A549 (cell line): ENCODE data around the gene PFKM. TPM values are rescaled to one million over a fixed set of nuclear protein-coding genes. Genes with fewer than 3 reads are reported as not detected.

ENCODE experiments used
- ATAC-seq, 2 experiments: fragments of 200-7000 bp in 1 of 2; fragments of >200 bp in 1 of 2; cut with Nextera tagmentation in 1 of 2; cut with Tn5 transposase in 1 of 2; 3 replicates each; pipeline versions ENCODE4 v1.8.0 to v1.9.1; 2018 to 2020; ENCODE audit warnings: mild to moderate bottlenecking in 1 of 2, moderate library complexity in 1 of 2
- CTCF ChIA-PET: fragments of 300-600 bp; sonication (Branson Sonifier 250); formaldehyde crosslinking; extraction: SDS; loops from one replicate; lab custom pipeline; 2021; ENCODE audit warnings: antibody characterized with exemption, inconsistent platforms; lab: Yijun Ruan, JAX
- POLR2A ChIA-PET: fragments of 350-600 bp; formaldehyde crosslinking; extraction: SDS; loops from one replicate; lab custom pipeline; 2021; ENCODE audit warnings: antibody characterized with exemption, inconsistent platforms; lab: Yijun Ruan, JAX
- DNase-seq, 2 experiments: peaks; one replicate each; pipeline versions ENCODE4 v3.0.0 to v3.0.0-alpha.2; 2011 to 2016; ENCODE audit warnings: low read depth in 1 of 2, low spot score in 1 of 2
- FAIRE-seq: peaks from 2 replicates; lab custom pipeline; 2011; peaks lifted over from hg19 to GRCh38; lab: Jason Lieb, UNC
- H3K27ac ChIP-seq, 2 experiments: fragments of >200 bp; sonication (Bioruptor Twin); formaldehyde crosslinking; 3 replicates each; pipeline ENCODE4 v1.5.1; 2016 to 2017
- H3K4me1 ChIP-seq: fragments of >200 bp; sonication (Bioruptor Twin); formaldehyde crosslinking; 3 replicates; pipeline ENCODE4 v1.6.1; 2016
- H3K4me2 ChIP-seq: fragments of >200 bp; sonication (Bioruptor Twin); formaldehyde crosslinking; 3 replicates; pipeline ENCODE4 v1.6.1; 2016
- H3K4me3 ChIP-seq: fragments of >200 bp; sonication (Bioruptor Twin); formaldehyde crosslinking; 3 replicates; pipeline ENCODE4 v1.5.1; 2016
- H3K9me3 ChIP-seq: fragments of >200 bp; sonication (Bioruptor Twin); formaldehyde crosslinking; 3 replicates; pipeline ENCODE4 v1.6.1; 2016
- BCL3 ChIP-seq: fragments of >200 bp; sonication (Bioruptor Twin); formaldehyde crosslinking; IDR thresholded peaks from 3 replicates; pipeline ENCODE4 v1.6.1; 2016
- CBX2 ChIP-seq: fragments of 200-600 bp; sonication (generic); IDR thresholded peaks from 2 replicates; pipeline ENCODE4 v1.6.1; 2016; ENCODE audit warnings: low read depth, mild to moderate bottlenecking, borderline replicate concordance
- CBX8 ChIP-seq: fragments of 200-600 bp; sonication (generic); IDR thresholded peaks from 2 replicates; pipeline ENCODE4 v1.6.1; 2016
- CHD2 ChIP-seq: fragments of 150-350 bp; IDR thresholded peaks from 2 replicates; pipeline ENCODE4 v1.6.1; 2014; ENCODE audit warnings: low read length; ENCODE audit not compliant: partially characterized antibody
- CHD4 ChIP-seq: fragments of 200-600 bp; sonication (generic); IDR thresholded peaks from 2 replicates; pipeline ENCODE4 v1.6.1; 2016; ENCODE audit warnings: antibody characterized with exemption, mild to moderate bottlenecking, borderline replicate concordance
- EHF ChIP-seq: fragments of 250-450 bp; sonication (Bioruptor Pico); IDR thresholded peaks from 2 replicates; pipeline ENCODE4 v1.5.0; 2020; ENCODE audit warnings: mild to moderate bottlenecking
- EP300 ChIP-seq, 2 experiments: fragments of >200 bp; sonication (Bioruptor Twin); formaldehyde crosslinking; IDR thresholded peaks; 2 replicates in 1 of 2; 3 replicates in 1 of 2; pipeline ENCODE4 v1.6.1; 2016 to 2017
- ESRRA ChIP-seq: fragments of 150-350 bp; IDR thresholded peaks from 2 replicates; pipeline ENCODE4 v1.6.1; 2014; ENCODE audit warnings: mild to moderate bottlenecking, low read length, borderline replicate concordance
- FOSL2 ChIP-seq, 2 experiments: fragments of 450-650 bp in 1 of 2; fragments of >200 bp in 1 of 2; sonication (Bioruptor Twin) in 1 of 2; formaldehyde crosslinking; IDR thresholded peaks; 2 replicates each; pipeline versions ENCODE4 v1.5.0 to v1.6.1; 2016 to 2020; ENCODE audit warnings: mild to moderate bottlenecking in 1 of 2, moderate library complexity in 1 of 2
- FOXS1 ChIP-seq: fragments of 250-450 bp; sonication (Bioruptor Pico); IDR thresholded peaks from 2 replicates; pipeline ENCODE4 v1.5.0; 2020; ENCODE audit warnings: mild to moderate bottlenecking, moderate library complexity
- HDAC2 ChIP-seq: fragments of 200-600 bp; sonication (generic); IDR thresholded peaks from 2 replicates; pipeline ENCODE4 v1.6.1; 2016
- HEYL ChIP-seq: fragments of 250-450 bp; sonication (Bioruptor Pico); IDR thresholded peaks from 2 replicates; pipeline ENCODE4 v1.8.0; 2021; ENCODE audit warnings: mild to moderate bottlenecking, moderate library complexity
- HMGXB4 ChIP-seq: fragments of 250-450 bp; sonication (Bioruptor Pico); IDR thresholded peaks from 2 replicates; pipeline ENCODE4 v1.5.0; 2021; ENCODE audit warnings: mild to moderate bottlenecking, moderate library complexity, borderline replicate concordance
- HOXB5 ChIP-seq: fragments of 250-450 bp; sonication (Bioruptor Pico); IDR thresholded peaks from 2 replicates; pipeline ENCODE4 v1.5.0; 2020; ENCODE audit warnings: mild to moderate bottlenecking, moderate library complexity
- JUNB ChIP-seq: fragments of >200 bp; sonication (Bioruptor Twin); formaldehyde crosslinking; IDR thresholded peaks from 2 replicates; pipeline ENCODE4 v1.6.1; 2016
- KDM5A ChIP-seq: fragments of 200-600 bp; sonication (generic); IDR thresholded peaks from 2 replicates; pipeline ENCODE4 v1.6.1; 2016; ENCODE audit warnings: antibody characterized with exemption, mild to moderate bottlenecking
- MAFK ChIP-seq: fragments of 450-650 bp; IDR thresholded peaks from 2 replicates; pipeline ENCODE4 v1.6.1; 2014; ENCODE audit not compliant: partially characterized antibody
- MAX ChIP-seq: IDR thresholded peaks from 2 replicates; pipeline ENCODE4 v1.6.1; 2012
- MYC ChIP-seq: IDR thresholded peaks from 2 replicates; pipeline ENCODE4 v1.6.1; 2012; ENCODE audit warnings: mild to moderate bottlenecking, inconsistent platforms, low read length, improper control_type of control experiment, borderline replicate concordance
- NFE2L2 ChIP-seq: fragments of 150-350 bp; conservative IDR thresholded peaks from 2 replicates; pipeline ENCODE4 v1.6.1; 2014; ENCODE audit warnings: low read length
- NPAS2 ChIP-seq: fragments of 250-450 bp; sonication (Bioruptor Pico); IDR thresholded peaks from 2 replicates; pipeline ENCODE4 v1.8.0; 2022; ENCODE audit warnings: mild to moderate bottlenecking, moderate library complexity, borderline replicate concordance
- PBX3 ChIP-seq: IDR thresholded peaks from 2 replicates; pipeline ENCODE4 v1.6.1; 2012
- POLR2A ChIP-seq: IDR thresholded peaks from 2 replicates; pipeline ENCODE4 v1.6.1; 2012; ENCODE audit warnings: mild to moderate bottlenecking, low read length
- RFX5 ChIP-seq: fragments of 450-650 bp; IDR thresholded peaks from 2 replicates; pipeline ENCODE4 v1.7.1; 2014; ENCODE audit warnings: antibody characterized with exemption, mild to moderate bottlenecking, moderate library complexity
- RNF2 ChIP-seq: fragments of 200-600 bp; sonication (generic); IDR thresholded peaks from 2 replicates; pipeline ENCODE4 v1.6.1; 2016; ENCODE audit warnings: low read depth, mild to moderate bottlenecking, antibody characterized with exemption, moderate library complexity, borderline replicate concordance
- SMC3 ChIP-seq: fragments of >200 bp; sonication (Bioruptor Twin); formaldehyde crosslinking; IDR thresholded peaks from 3 replicates; pipeline ENCODE4 v1.6.1; 2018; ENCODE audit warnings: inconsistent platforms
- ZFP36 ChIP-seq: fragments of 450-650 bp; IDR thresholded peaks from 2 replicates; pipeline ENCODE4 v1.6.1; 2014; ENCODE audit warnings: borderline replicate concordance; ENCODE audit not compliant: partially characterized antibody
- ZSCAN20 ChIP-seq: fragments of 250-450 bp; sonication (Bioruptor Pico); IDR thresholded peaks from 2 replicates; pipeline ENCODE4 v1.8.0; 2022; ENCODE audit warnings: mild to moderate bottlenecking, moderate library complexity
- WGBS: methylation state at CpG from one replicate; pipeline ENCODE4 v1.1.6; 2017; ENCODE audit errors: missing lambda C conversion rate; 5-methylcytosine and 5-hydroxymethylcytosine counted together
- polyA plus RNA-seq, 4 experiments: library from polyadenylated mRNA; depleted of rRNA in 3 of 4; stranded (reverse); fragments of >200 nt; fragmentation: RNase III in 1 of 4; extraction: RNeasy Plus Mini Kit Qiagen cat#74134 plus additional on column Dnase treatment in 1 of 4; gene quantifications; 2 replicates in 3 of 4; 3 replicates in 1 of 4; pipeline ENCODE4 v1.2.3, GENCODE V29; 2011 to 2017

The PFKM gene
- polyA plus RNA-seq, 2 of the 4 experiments (the other 2 are of a cell fraction): 41.1 to 43.0 TPM

- TF ChIP-seq MAFK (peak; percentile 2), MAX (no peak), NPAS2 (CRISPR knock-in tag) (no peak), FOSL2 (IDR thresholded peaks at IDR 0.05) (no peak), FOSL2 (CRISPR knock-in tag; IDR thresholded peaks at IDR 0.05) (no peak)
- FAIRE-seq: no peak
- DNase-seq: no peak
- ChIA-PET CTCF (interaction anchor here (0.9 to 2.1 kb wide), 5 partner anchors 11 to 498 kb away, joined by 3 to 6 read pairs (median 3); no protein-coding TSS in a partner anchor), POLR2A (interaction anchor here (1.8 to 1.9 kb wide), 2 partner anchors 14 to 37 kb away, joined by 16 to 17 read pairs; partner anchors contain the start of genes ASB8 and SENP1)
- WGBS: 15% methylated on average over 5 of the region's 5 CpGs
- no peak; a peak in 1 of 6 replicates for ATAC-seq
- Histone ChIP-seq H3K4me1 (peaks cover 16% of the 10 kb centered on the region), H3K4me2 (peak overlapping the region; percentile 89), H3K9me3 (no peaks in the 10 kb centered on the region), H3K27ac (peak overlapping the region; percentile 74 to 88), H3K4me3 (peak overlapping the region; percentile 74)
Measured at GRCh38 chr12:48119834-48120195, 651 bp downstream of the PFKM start.

- H3K27ac ChIP-seq: no peak overlapping the region
- TF ChIP-seq RNF2 (no peak), HDAC2 (no peak), HOXB5 (no peak), MAX (no peak), KDM5A (no peak), RFX5 (no peak), MYC (no peak), EP300 (IDR thresholded peaks at IDR 0.05) (no peak), JUNB (no peak), POLR2A (no peak), HMGXB4 (CRISPR knock-in tag) (no peak), BCL3 (no peak)
- TF ChIP-seq, all 56 proteins: peak for 0
- Histone ChIP-seq H3K4me3 (no peak overlapping the region), H3K4me1 (peaks cover 16% of the 10 kb centered on the region), H3K4me2 (no peak overlapping the region), H3K9me3 (no peaks in the 10 kb centered on the region)
- CTCF ChIA-PET: interaction anchor here (1.0 kb wide), 1 partner anchor 30 kb away, joined by 4 read pairs; no protein-coding TSS in a partner anchor
- WGBS: 91% methylated on average over 1 of the region's 1 CpG
- no peak for DNase-seq
- no peak for ATAC-seq
- POLR2A ChIA-PET: no interaction called here
- FAIRE-seq: no peak
Measured at GRCh38 chr12:48121522-48121921, 2.4 kb downstream of the PFKM start.

- Histone ChIP-seq H3K9me3 (no peaks in the 10 kb centered on the region), H3K4me1 (peaks cover 16% of the 10 kb centered on the region), H3K27ac (no peak overlapping the region), H3K4me2 (no peak overlapping the region), H3K4me3 (no peak overlapping the region)
- TF ChIP-seq ESRRA: no peak
- TF ChIP-seq HOXB5: no peak
- TF ChIP-seq NPAS2 (CRISPR knock-in tag): no peak
- no peak for TF ChIP-seq CBX8
- no peak for TF ChIP-seq FOXS1 (CRISPR knock-in tag)
- no peak for TF ChIP-seq ZSCAN20
- TF ChIP-seq HDAC2: no peak
- TF ChIP-seq SMC3: no peak
- TF ChIP-seq PBX3: no peak
- TF ChIP-seq CHD2: no peak
- no peak for TF ChIP-seq ZFP36
- TF ChIP-seq CHD4: no peak
- no peak for TF ChIP-seq EHF (CRISPR knock-in tag)
- no peak for TF ChIP-seq HEYL
- no peak for TF ChIP-seq NFE2L2
- no peak for TF ChIP-seq CBX2
- TF ChIP-seq KDM5A: no peak
- FAIRE-seq: no peak
- ChIA-PET CTCF (no interaction called here), POLR2A (no interaction called here)
- WGBS: 94% methylated on average over 2 of the region's 2 CpGs
- no peak for ATAC-seq
- no peak for DNase-seq
Measured at GRCh38 chr12:48122065-48122834, 3.1 kb downstream of the PFKM start.
